Stimulated activated CD8-positive, alpha-beta memory T cell treated with anti-CD3 and anti-CD28 coated beads, Interleukin-15, amount 100 ng/mL, for 48 hours (primary cell): ENCODE data around the gene SEPTIN10.

Experiments
- DNase-seq, 2 donors: peaks; one replicate each; pipeline ENCODE4 v3.0.0-alpha.2; 2020; ENCODE audit warnings: low read depth in 2 of 2

Gene SEPTIN10

DNA sequence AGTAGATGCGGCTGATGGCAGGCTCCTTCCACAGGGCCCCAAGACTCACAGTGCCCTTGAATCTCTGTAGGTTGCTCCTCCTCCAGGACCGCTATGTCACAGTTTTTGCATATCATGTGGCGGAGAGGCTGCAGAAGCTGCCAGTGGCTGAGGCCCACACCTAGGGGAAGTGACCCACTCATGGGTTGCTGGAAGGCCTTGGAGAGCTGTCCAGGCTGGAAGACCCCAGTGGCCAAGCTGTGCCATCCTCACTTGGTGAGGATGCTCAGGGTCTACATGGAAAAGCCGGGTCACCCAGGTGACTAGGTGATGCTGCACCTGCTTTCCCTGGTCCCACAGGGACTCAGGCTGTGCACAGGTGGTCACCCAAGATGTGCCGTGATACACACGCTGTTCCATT, 90.6 kb downstream of the SEPTIN10 start:
- DNase-seq, result no peak

DNA sequence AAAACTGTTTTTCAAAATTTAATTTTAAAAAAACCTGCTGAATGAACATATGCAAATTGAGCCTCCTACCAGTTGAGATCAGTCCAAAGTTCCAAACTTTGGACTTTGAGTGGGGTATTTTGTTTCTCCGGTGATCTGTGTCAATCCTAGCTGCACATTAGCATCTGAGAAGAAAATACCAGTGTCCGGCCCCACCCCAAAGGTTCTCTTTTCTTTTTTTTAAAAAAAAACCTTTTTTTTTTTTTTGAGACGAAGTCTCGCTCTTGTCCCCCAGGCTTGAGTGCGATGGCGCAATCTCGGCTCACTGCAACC, 91.7 kb downstream of the SEPTIN10 start:
- DNase-seq, result no peak

DNA sequence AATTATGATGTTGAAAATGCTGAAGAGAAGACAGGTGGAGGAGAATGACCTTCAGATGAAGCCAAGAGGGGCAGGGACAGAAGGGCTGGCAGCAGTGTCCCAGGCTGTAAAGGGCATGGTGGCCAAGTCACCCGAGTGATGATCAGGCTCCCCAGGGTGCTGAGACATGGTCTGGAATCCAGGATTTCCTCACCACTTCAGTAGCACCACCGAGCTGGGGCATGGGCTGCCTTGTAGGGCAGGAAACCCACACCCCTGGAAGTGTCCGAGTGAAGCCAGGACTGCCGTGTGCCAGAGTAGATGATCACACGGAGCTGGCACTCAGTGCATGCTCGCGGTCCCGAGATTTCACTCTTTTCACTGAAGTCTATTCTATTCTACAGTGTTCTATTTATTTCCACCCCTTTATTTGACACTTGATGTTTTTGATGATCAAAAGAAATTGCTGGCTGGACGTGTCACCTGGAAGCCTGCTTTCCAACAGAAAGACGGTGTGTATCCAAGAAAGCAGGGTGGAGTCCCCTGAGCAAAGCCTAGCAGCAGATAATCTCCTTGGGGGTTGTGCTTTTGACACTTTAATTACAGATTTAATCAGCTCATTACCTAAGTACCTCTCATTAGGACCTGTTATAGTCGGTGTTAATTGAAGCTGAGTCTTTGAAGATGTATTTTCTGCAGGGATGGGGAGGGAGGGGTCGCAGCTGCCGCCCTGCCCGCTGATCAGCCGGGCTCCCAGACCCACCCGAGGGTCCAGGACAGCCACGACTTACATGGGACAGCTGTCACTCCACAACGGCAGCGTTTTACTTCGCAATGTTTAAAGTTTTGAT, 92.3 kb downstream of the SEPTIN10 start:
- no peak for DNase-seq

DNA sequence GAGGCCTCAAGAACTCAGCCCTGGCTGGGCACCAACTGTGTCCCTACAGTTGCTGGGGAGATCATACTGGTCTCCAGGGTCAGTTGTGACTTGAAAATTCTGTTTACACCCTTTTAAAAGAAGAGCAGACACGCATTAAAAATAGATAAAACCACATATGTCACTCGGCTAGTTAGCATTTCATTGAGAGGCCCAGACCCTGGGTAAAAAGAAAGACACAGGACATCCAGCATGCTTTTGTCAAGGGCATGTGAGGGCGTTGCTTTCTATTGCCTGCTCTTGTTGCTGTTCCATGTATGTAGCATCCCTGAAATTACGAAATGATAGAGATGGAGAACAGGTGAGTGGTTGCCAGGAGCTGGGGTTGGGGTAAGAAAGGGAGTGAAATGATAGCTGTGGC, 94.3 kb downstream of the SEPTIN10 start:
- no peak for DNase-seq

DNA sequence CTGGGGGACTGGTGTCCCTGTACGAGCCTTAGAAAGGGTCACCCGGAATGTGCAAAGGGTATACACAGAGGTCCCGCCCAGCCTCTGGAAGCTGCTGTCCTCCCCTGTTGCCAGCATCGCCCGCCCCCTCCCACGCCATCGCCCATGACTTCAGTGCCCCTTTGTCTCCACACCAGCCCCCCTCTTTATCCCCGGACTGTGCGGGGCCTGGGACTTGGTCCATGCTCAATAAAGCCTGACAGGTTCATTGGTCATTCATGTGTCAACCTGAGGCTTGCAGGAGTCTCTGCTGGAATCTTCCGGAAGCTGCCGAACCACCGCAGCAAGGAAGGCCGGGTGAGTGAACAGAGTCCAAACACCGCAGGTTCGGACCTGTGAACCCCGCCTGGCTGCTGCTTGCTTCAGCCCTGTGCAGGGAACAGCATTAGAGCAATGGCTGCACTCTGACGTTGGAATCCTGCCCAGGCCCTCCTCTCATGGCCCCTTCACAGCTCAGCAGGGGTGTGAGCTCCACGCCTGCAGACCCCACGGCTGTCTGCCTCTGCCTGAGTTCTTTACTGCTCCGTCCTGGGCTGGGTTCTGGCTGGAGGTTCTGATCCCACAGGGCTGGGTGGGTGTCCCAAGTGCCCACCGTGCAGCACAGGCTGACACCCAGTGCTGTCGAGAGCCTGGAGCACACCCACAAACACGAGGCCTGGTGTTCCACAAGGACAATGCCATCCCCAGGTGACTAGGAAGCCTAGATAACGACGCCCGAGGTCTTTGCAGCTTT, 96.5 kb downstream of the SEPTIN10 start:
- DNase-seq, result no peak

DNA sequence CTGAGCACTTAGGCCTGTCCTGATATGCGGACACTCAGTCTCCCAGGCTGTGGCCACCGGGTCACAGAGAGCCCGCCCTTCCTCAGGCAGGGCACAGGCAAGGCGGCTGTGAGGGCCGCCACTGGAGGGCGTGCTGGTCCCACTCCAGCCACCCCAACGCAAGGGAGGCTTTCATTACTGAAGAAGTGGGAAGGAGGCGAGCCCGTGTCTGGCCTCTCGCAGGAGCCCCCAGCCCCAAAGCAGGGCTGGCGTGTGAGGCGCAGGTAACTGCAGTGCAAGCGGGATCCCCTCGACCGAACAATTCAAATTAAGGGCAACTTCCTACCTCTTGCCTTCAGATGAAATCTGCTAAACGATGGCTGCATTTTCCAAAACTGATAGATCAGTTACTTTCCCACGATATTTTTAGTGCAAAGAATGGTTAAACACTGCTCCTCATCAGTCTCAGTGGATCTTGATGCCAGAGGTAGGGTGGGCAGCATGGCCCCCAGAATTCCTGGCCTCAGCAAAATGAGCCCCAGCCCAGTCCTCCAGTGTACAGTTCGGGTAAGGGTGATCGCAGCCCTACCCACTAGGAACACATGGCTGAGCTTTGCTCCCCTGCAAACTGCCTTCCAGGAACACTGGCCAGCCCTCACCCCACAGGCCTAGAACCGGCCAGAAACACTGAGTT, 97.2 kb downstream of the SEPTIN10 start:
- no peak for DNase-seq

DNA sequence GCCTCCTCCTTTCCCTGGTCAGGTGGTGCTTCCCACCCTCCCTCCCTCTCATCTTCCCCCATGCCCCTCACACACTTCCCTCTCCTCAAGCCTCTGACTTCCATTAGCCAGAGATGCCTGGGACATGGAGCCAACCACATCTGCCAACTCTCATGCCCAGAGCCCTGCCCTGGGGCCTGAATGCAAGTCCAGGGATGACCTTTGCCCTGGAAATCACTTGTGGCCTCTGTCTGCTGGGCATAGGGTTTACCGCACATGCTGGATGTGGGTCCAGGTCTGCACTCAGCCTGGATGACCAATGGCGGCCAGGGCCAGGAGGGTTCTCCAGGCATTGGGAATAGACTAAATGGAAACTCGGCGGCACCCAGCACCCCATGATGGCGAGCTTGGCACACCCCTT, 98.9 kb downstream of the SEPTIN10 start:
- DNase-seq, result no peak

DNA sequence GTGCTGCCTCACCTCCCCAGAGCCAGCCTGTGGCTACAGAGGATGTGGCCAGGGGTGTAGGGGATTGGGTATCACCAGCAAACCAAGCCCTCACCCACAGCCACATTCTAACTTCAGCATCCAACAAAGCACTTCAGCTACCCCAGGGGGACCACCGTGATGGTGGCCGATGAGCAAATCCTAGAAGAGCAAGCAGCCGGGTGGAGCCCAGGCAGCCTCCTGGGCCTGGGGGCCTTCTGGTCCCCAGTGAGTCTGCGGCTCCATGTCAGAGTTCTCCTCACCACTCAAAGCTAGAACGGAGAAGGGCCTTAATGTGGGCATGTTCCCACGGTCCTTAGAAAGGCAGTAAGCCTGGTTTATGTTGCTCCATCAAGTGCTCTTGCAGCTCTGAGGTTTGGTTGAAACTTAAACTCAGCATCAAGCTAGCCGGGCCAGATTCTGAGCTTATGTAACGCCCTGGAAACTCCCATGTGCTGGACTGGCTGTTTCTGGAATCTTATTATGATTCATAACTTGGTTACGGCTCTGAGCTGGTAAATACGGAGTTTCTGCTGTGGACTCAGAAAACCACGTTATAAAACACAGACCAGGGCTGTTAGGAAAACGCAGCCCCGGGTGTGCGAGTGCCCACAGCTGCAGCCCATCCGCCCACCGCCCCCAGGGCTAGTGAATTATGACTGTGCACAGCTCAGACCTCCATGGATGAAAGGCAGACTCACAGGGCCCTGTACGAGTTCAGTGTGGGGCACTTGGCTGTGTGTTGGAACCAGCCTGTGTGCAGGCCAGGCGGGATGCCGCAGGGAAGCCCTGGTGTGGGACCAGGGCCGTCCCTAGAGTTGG, 99.8 kb downstream of the SEPTIN10 start:
- DNase-seq, result peak; percentile 26 to 30

DNA sequence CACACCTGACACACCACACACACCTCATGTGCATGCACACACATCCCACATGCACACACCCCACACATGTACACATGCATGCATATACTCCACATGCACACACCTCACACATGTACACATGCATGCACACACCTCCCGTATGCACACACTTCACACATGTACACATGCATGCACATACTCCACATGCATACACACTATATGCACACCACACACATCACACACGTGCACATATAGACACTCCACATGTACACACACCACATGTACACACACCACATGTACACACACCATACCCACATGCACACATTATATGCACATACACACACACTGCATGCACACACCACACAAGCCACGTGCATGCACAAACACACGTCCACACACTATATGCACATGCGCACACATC, 100.5 kb downstream of the SEPTIN10 start:
- DNase-seq, result no peak

DNA sequence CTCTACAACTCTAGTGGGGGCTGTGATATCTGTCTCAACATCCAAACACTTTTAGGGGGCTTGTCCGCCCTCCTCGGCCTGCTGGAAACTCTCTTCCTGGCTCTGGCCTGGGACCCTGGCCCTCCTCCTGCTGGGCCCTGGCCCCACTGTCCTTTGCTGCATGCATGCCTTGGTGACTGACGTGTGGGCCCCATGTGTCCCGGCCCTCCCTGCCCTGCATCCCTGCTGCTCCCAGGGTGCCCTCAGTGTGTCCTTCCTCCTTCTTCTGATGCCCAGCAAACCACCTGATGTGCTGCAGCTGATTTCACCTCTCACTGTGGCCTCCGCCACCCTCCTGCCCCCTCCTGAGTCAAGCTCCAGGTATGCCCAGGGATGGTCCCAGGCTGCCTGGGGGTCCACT, 101.7 kb downstream of the SEPTIN10 start:
- DNase-seq, result no peak

DNA sequence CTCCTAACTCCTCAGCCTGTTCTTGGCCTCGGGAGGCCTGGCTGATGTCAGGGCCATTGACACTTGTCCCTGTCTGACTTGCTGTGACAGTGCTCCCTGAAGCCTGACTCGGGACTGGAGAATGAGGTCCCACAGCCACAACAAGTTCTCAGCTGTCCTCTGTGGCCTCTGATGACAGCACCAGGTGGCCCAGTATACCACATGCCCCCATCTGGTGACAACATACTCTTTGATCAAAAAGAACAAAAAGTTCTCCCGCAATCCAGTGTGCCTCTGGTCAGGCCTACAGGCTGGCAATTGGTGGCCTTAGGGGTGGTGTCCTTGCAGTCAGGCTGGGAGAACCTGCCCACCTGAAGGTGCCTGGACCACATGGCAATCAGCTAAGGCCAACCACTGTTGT, 102.6 kb downstream of the SEPTIN10 start:
- no peak for DNase-seq

DNA sequence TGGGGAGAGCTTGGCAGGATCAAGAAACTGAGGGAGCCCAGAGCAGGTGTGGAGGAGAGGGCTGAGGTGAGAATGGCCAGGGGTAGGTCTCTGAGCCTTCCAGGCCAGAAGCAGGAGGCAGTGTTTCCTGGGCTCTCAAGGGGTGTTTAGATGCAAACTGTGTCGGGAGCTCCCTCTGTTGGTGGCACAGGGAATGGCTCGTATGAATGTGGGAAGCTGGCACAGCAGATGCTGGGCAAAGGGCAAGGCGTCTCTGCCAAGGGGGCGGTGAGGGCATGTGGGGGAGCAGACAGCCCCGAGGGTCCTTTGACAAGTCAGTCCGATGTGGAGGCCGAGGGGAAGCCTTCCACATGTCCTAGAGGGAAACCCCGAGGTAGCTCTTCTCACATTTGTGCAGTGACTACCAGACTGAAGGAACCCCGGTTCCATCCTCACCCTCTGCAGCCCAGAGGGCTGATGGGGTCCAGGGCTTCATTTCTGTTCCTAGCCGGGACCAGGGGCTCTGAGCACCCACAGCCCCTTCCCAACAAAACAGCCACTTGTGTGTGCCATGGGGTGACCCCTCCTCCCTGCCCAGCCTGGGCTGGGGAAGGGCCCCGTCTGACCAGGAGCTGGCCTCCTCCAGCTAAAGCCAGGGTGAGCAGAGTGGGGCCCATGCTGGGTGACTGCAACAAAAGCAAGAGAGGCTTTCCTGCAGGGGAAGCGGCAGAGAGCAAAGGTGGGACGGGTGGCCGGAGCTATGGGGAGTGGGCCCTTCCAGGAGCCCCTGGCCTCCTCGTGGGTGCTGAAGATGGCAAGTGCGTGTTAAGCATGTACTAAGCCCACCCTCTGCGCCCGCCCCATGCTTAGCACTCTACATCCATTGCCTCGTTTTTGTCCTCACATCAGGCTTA, 103.4 kb downstream of the SEPTIN10 start:
- DNase-seq, result peak; percentile 46 to 52

DNA sequence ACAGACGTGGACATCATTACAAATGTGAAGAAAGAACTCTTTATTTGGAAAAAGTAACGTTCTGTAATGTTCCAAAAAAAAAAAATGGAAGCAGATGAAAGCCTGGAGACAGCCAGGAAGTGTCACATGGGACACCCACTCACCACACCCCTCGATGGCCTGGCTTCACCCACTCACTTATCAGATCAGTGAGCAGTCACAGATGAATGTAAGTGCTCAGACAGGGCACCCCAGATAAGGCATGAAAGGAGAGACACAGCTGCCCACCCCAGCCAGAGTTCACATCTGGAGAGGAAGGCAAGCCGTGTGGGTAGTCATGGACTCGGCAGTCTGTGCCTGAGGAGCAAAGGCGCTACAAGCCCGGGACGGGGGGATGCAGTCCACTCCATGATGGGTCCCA, 105.2 kb downstream of the SEPTIN10 start:
- DNase-seq, result no peak

DNA sequence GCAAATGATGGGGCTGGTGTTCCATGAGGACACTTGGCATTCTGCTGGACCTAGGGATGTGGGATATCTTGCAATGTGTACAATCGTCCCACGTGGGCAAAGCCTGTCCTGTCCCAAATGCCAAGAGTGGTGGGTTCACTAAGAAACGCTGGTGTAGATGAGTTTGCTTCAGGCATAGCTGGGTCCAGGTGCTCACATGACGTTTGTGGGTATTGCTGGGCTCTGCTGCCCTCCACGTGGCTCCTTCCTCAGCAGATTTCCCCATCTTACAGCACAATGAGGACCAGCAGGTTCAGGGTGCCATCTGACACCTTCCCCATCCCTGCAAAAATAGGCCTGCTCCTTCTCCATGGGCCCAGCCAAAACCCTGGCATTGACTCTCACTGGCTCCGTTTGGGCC, 105.9 kb downstream of the SEPTIN10 start:
- DNase-seq, result no peak

DNA sequence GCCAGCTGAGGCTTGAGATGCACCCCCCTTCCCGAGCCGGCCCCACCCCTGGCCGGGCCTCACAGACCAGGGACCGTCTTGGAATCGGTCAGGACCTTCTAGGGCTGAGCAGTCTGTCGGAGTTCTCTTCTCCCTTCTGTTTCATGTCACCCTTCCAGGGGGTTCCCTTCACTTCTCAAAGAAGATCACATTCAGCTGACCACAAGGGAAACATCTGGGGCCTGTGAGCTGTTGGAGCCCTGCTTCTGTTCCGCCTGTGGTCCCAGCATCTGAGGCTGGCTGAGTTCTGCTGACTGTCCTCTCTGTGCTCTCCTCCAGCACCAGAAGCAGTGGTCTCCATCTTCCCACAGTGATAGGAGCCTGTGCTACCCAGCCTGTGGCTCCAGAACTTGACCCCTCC, 106.5 kb downstream of the SEPTIN10 start:
- DNase-seq, result no peak

DNA sequence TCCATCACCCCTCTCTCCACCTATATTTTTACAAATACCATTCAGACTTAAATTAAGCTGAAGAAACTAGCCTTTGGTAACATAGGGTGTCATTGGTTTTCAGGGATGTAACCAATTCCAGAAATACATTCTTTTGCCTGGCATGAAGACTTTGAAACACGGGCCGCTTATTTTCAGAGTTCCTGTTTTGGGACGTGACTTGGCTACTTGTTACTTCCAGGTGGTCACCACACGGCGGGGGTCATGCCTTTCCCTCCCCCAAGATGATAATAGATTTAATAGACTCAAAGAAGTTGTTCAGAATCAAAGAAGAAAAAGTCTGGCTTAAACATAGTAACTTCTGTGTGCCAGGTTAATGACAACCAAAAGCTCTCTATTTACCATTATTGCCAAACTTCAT, 110.6 kb downstream of the SEPTIN10 start:
- no peak for DNase-seq

DNA sequence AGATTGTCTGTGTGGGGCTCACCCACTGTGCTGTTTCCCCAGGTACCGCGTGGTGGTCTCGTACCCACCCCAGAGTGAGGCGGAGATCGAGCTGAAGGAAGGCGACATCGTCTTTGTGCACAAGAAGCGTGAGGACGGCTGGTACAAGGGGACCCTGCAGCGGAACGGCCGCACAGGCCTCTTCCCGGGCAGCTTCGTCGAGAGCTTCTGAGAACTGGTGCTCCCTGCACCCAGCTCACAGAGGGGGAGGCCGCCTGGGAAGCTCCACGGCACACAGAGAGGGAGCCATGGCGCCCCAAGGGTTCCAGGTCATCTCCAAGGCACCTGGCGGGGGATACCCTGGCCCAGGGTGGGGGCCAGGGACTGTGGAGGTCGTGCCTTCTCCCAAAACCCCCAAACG, 112.3 kb downstream of the SEPTIN10 start:
- no peak for DNase-seq

DNA sequence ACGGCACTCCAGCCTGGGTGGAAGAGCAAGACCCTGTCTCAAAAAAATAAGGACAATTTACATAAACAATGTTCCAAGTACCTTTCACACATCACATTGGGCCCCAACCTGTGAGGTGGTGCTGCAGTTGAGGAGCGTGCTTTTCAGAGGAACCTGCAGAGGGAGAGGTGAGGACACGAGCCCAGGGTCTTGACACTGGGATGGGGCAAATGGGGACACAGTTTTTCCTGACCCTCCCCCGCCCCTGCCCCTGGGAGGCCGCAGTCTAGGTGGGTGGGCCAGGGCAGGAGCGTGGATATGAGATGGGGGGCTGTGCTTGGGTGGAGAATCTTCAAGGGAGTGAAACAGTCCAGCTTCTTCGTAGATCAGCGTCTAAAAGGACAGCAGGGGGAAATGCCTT, 112.9 kb downstream of the SEPTIN10 start:
- no peak for DNase-seq

DNA sequence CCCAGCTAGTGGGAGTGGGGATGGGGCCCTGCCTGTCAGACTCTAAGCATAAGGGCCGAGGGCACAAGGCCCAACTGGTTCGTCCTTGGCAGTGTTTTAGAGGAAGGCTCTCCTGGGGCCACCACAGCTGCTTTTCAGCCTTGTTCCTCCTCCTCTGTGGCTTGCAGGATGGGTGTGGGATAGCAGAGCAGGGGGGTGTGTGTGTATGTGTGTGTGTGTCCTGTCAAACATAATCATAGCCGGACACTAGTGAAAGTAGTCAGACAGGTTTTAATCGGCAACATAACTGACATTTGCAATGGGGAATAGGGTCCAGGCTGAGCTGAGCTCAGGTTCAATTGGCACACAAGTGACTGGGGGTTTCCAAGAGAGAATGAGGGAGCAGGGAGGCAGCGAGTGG, 114.2 kb downstream of the SEPTIN10 start:
- DNase-seq, result no peak

DNA sequence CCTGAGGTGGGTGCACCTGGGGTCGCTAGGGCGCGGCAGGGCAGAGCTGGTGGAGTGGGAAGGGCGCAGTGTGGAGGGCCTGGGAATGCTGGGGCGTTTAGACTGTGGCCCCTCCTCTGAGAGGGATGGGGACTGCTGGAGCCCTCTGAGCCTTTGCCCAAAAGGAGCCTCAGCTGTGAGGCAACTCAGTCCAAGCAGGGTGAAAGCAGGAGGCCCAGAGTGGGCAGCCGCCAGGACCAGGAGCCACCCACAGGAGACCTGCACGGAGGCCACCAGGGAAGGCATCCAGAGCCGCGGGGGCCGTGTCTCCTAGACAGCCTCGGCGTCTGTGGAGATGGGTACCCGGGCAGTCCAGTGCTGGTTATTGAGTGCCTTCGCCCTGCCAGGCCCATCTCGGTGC, 114.9 kb downstream of the SEPTIN10 start:
- no peak for DNase-seq
